Measurements from ENCODE around the gene RLN3.

Gene RLN3

GRCh38 chr19:14005349-14006084, 22.4 kb upstream of the RLN3 start:
- Histone ChIP-seq H3K4me1 (ENCODE audit: insufficient read depth, low read length) (peaks cover 46% of the 10 kb centered on the region), H3K4me3 (ENCODE audit: low read depth in 1 of 2, low read length in 2 of 2) (peak overlapping the region; percentile 70 to 74; a peak in 3 of 4 replicates), H3K27ac (ENCODE audit: low read length) (peak overlapping the region; percentile 54), H4K20me1 (ENCODE audit: insufficient read depth, low read length) (no peaks in the 10 kb centered on the region), H3K9me3 (ENCODE audit: insufficient read depth, low read length, severe bottlenecking) (no peaks in the 10 kb centered on the region), H3K79me2 (ENCODE audit: insufficient read depth, low read length) (peaks cover 26% of the 10 kb centered on the region), H3K9ac (ENCODE audit: low read depth, low read length) (peak overlapping the region; percentile 87), H3K27me3 (ENCODE audit: insufficient read depth, low read length, poor library complexity) (no peaks in the 10 kb centered on the region), H2AFZ (ENCODE audit: low read depth, low read length) (peak overlapping the region; percentile 71; the same call in 1 of the 2 replicates), H3K4me2 (ENCODE audit: insufficient read depth, low read length) (peak overlapping the region; percentile 80), H3K36me3 (ENCODE audit: insufficient read depth, low read length) (no peaks in the 10 kb centered on the region)
- TF ChIP-seq CTCF (IDR thresholded peaks at IDR 0.05; ENCODE audit: borderline replicate concordance, extremely low read depth, low read length, poor library complexity, severe bottlenecking): no peak
- peak; percentile 88 for DNase-seq
- peak; percentile 32 for ATAC-seq (ENCODE audit: insufficient read depth, low read depth)

- H2AFZ ChIP-seq (ENCODE audit: low read depth, low read length): peak within 1 kb of the TSS; percentile 92
Observed at GRCh38 chr19:14006085-14006765, 21.7 kb upstream of the RLN3 start, which contains the start of gene RFX1. Gene RFX1 (minus strand): TSS chr19:14006320. CDS start chr19:13993843, 12,477 bp downstream.

GRCh38 chr19:14006766-14007562, 21.0 kb upstream of the RLN3 start:
- Histone ChIP-seq H3K27me3 (ENCODE audit: insufficient read depth, low read length, poor library complexity) (no peaks in the 10 kb centered on the region), H3K4me2 (ENCODE audit: insufficient read depth, low read length) (peak overlapping the region; percentile 80), H3K9me3 (ENCODE audit: insufficient read depth, low read length, severe bottlenecking) (no peaks in the 10 kb centered on the region), H3K4me1 (ENCODE audit: insufficient read depth, low read length) (peaks cover 34% of the 10 kb centered on the region), H2AFZ (ENCODE audit: low read depth, low read length) (peak overlapping the region; percentile 92), H3K27ac (ENCODE audit: low read length) (peak overlapping the region; percentile 90), H3K4me3 (ENCODE audit: low read depth in 1 of 2, low read length in 2 of 2) (peak overlapping the region; percentile 34 to 74; a peak in 3 of 4 replicates), H3K9ac (ENCODE audit: low read depth, low read length) (peak overlapping the region; percentile 87), H3K79me2 (ENCODE audit: insufficient read depth, low read length) (peaks cover 14% of the 10 kb centered on the region), H4K20me1 (ENCODE audit: insufficient read depth, low read length) (no peaks in the 10 kb centered on the region), H3K36me3 (ENCODE audit: insufficient read depth, low read length) (no peaks in the 10 kb centered on the region)
- ATAC-seq (ENCODE audit: insufficient read depth, low read depth) (peak; percentile 25), DNase-seq (no peak)
- TF ChIP-seq EZH2 (IDR thresholded peaks at IDR 0.05; ENCODE audit: borderline replicate concordance, low read depth, low read length, severe bottlenecking): no peak

More at GRCh38 chr19:14006085-14006765, 21.7 kb upstream of the RLN3 start, which contains the start of gene RFX1:
- ATAC-seq (ENCODE audit: insufficient read depth, low read depth): peak; percentile 89
- Histone ChIP-seq H3K27me3 (ENCODE audit: insufficient read depth, low read length, poor library complexity) (no peaks in the 10 kb centered on the region), H3K79me2 (ENCODE audit: insufficient read depth, low read length) (peaks cover 19% of the 10 kb centered on the region), H3K4me3 (ENCODE audit: low read depth in 1 of 2, low read length in 2 of 2) (peak within 1 kb of the TSS; percentile 70 to 74; a peak in 3 of 4 replicates), H3K36me3 (ENCODE audit: insufficient read depth, low read length) (no peaks in the 10 kb centered on the region), H3K27ac (ENCODE audit: low read length) (peak within 1 kb of the TSS; percentile 90), H4K20me1 (ENCODE audit: insufficient read depth, low read length) (no peaks in the 10 kb centered on the region), H3K4me1 (ENCODE audit: insufficient read depth, low read length) (peaks cover 41% of the 10 kb centered on the region), H3K9me3 (ENCODE audit: insufficient read depth, low read length, severe bottlenecking) (no peaks in the 10 kb centered on the region), H3K4me2 (ENCODE audit: insufficient read depth, low read length) (peak within 1 kb of the TSS; percentile 80), H3K9ac (ENCODE audit: low read depth, low read length) (peak within 1 kb of the TSS; percentile 87)
- DNase-seq: peak; percentile 100
- no peak for TF ChIP-seq CTCF (IDR thresholded peaks at IDR 0.05; ENCODE audit: borderline replicate concordance, extremely low read depth, low read length, poor library complexity, severe bottlenecking)
- TF ChIP-seq EZH2 (IDR thresholded peaks at IDR 0.05; ENCODE audit: borderline replicate concordance, low read depth, low read length, severe bottlenecking): no peak
